Measurements from ENCODE around the gene KCNQ4.

The KCNQ4 gene

DNA sequence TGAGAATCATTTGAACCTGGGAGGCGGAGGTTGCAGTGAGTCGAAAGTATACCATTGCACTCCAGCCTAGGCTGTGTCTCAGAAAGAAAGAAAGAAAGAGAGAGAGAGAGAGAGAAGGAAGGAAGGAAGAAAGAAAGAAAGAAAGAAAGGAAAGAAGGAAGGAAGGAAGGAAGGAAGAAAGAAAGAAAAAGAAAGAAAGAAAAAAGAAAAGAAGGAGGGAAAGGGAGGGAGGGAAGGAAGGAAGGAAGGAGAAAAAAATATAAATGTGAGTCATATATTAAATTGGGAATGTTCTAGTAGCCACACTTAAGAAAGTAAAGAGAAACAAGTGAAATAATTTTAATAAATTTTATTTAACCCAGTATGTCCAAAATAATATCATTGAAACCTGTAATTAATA lies 95.3 kb downstream of the KCNQ4 start:
- TF ChIP-seq, protein P1, sequence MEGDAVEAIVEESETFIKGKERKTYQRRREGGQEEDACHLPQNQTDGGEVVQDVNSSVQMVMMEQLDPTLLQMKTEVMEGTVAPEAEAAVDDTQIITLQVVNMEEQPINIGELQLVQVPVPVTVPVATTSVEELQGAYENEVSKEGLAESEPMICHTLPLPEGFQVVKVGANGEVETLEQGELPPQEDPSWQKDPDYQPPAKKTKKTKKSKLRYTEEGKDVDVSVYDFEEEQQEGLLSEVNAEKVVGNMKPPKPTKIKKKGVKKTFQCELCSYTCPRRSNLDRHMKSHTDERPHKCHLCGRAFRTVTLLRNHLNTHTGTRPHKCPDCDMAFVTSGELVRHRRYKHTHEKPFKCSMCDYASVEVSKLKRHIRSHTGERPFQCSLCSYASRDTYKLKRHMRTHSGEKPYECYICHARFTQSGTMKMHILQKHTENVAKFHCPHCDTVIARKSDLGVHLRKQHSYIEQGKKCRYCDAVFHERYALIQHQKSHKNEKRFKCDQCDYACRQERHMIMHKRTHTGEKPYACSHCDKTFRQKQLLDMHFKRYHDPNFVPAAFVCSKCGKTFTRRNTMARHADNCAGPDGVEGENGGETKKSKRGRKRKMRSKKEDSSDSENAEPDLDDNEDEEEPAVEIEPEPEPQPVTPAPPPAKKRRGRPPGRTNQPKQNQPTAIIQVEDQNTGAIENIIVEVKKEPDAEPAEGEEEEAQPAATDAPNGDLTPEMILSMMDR (IDR thresholded peaks at IDR 0.05; ENCODE audit: poor library complexity, severe bottlenecking): no peak
- H3K4me1 ChIP-seq (ENCODE audit: insufficient read depth, poor library complexity, severe bottlenecking): peaks cover 39% of the 10 kb centered on the region
- no peaks in the 10 kb centered on the region for H3K36me3 ChIP-seq (ENCODE audit: low read depth)
- DNase-seq (ENCODE audit: low spot score) (no peak), ATAC-seq (ENCODE audit: low read depth) (no peak)
- H3K27me3 ChIP-seq (ENCODE audit: insufficient read depth, poor library complexity, severe bottlenecking): no peaks in the 10 kb centered on the region
- peak overlapping the region; percentile 98 for H3K27ac ChIP-seq (ENCODE audit: poor library complexity, severe bottlenecking)
- peaks cover 6% of the 10 kb centered on the region for H3K9me3 ChIP-seq (ENCODE audit: severe bottlenecking)
- no peak overlapping the region for H3K4me3 ChIP-seq (ENCODE audit: severe bottlenecking)

DNA sequence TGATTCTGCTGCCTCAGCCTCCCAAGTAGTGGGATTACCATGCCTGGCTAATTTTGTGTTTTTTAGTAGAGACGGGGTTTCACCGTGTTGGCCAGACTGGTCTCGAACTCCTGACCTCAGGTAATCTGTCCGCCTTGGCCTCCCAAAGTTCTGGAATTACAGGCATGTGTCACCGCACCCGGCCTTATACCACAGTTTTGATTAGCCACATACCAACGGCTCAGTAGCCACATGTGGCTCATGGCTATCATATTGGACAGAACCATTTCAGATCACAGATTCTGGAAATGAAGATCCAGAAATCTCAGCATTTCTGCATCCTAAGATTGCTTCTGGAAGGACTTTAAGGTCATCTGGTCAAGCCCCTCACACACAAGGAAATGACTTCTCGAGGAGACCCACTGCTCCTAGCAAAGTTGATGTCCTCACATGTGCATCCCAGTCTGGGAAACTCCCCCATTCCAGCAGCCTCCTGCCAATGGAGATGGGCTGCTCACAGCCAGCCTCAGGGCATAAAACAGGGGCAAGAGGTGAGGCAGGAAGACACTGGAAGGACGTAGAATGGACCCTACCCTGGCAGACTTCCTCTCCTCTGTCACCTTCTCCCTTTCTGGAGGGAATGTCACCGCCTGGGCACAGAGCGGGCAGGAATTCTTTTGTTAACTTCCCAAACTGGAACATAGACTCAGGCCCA lies 96.0 kb downstream of the KCNQ4 start:
- peaks cover 6% of the 10 kb centered on the region for H3K9me3 ChIP-seq (ENCODE audit: severe bottlenecking)
- no peak for DNase-seq (ENCODE audit: low spot score)
- TF ChIP-seq, protein P1 (IDR thresholded peaks at IDR 0.05; ENCODE audit: poor library complexity, severe bottlenecking): no peak
- no peak for ATAC-seq (ENCODE audit: low read depth)
- no peaks in the 10 kb centered on the region for H3K27me3 ChIP-seq (ENCODE audit: insufficient read depth, poor library complexity, severe bottlenecking)
- no peaks in the 10 kb centered on the region for H3K36me3 ChIP-seq (ENCODE audit: low read depth)
- no peak overlapping the region for H3K4me3 ChIP-seq (ENCODE audit: severe bottlenecking)
- peaks cover 39% of the 10 kb centered on the region for H3K4me1 ChIP-seq (ENCODE audit: insufficient read depth, poor library complexity, severe bottlenecking)
- H3K27ac ChIP-seq (ENCODE audit: poor library complexity, severe bottlenecking): peak overlapping the region; percentile 98

GRCh38 chr1:40880813-40881549 lies 97.4 kb downstream of the KCNQ4 start:
- DNase-seq (ENCODE audit: low spot score): no peak
- ATAC-seq (ENCODE audit: low read depth): no peak
- H3K27me3 ChIP-seq (ENCODE audit: insufficient read depth, poor library complexity, severe bottlenecking): no peaks in the 10 kb centered on the region
- H3K4me3 ChIP-seq (ENCODE audit: severe bottlenecking): no peak overlapping the region
- TF ChIP-seq, protein P1 (IDR thresholded peaks at IDR 0.05; ENCODE audit: poor library complexity, severe bottlenecking): no peak
- H3K27ac ChIP-seq (ENCODE audit: poor library complexity, severe bottlenecking): peak overlapping the region; percentile 98
- H3K4me1 ChIP-seq (ENCODE audit: insufficient read depth, poor library complexity, severe bottlenecking): peaks cover 33% of the 10 kb centered on the region
- peaks cover 6% of the 10 kb centered on the region for H3K9me3 ChIP-seq (ENCODE audit: severe bottlenecking)
- H3K36me3 ChIP-seq (ENCODE audit: low read depth): no peaks in the 10 kb centered on the region

- DNase-seq (ENCODE audit: low spot score) (no peak), ATAC-seq (ENCODE audit: low read depth) (no peak)
- no peaks in the 10 kb centered on the region for H3K36me3 ChIP-seq (ENCODE audit: low read depth)
- H3K9me3 ChIP-seq (ENCODE audit: severe bottlenecking): no peaks in the 10 kb centered on the region
- no peak overlapping the region for H3K27ac ChIP-seq (ENCODE audit: poor library complexity, severe bottlenecking)
- peaks cover 29% of the 10 kb centered on the region for H3K4me1 ChIP-seq (ENCODE audit: insufficient read depth, poor library complexity, severe bottlenecking)
- TF ChIP-seq, protein P1 (IDR thresholded peaks at IDR 0.05; ENCODE audit: poor library complexity, severe bottlenecking): no peak
- H3K4me3 ChIP-seq (ENCODE audit: severe bottlenecking): no peak overlapping the region
- H3K27me3 ChIP-seq (ENCODE audit: insufficient read depth, poor library complexity, severe bottlenecking): no peaks in the 10 kb centered on the region
Measured at GRCh38 chr1:40884055-40884795, 100.6 kb downstream of the KCNQ4 start.
